Heart left ventricle (tissue), 16 donors: ENCODE measurements around the gene FAM234A. TPM values are rescaled to one million over a fixed set of nuclear protein-coding genes. Genes with fewer than 3 reads are reported as not detected.
A peak's percentile ranks its signal among the peaks of the same experiment; 100 is the strongest.

Experiments
- ATAC-seq, 4 donors: fragments of 200-7000 bp; cut with Tn5 transposase; one replicate each; pipeline ENCODE4 v1.9.1; 2020 to 2022; ENCODE audit warnings: moderate library complexity in 4 of 4, mild to moderate bottlenecking in 3 of 4, moderate number of reproducible peaks in 1 of 4
- DNase-seq, 5 donors: peaks; one replicate each; pipeline ENCODE4 v3.0.0-alpha.2; 2020
- H3K27ac ChIP-seq, 12 donors: fragments of 200-600 bp; sonication (generic) in 4 of 12; one replicate each; pipeline versions ENCODE4 v1.5.0 to v1.8.0; 2016 to 2022; ENCODE audit warnings: mild to moderate bottlenecking in 2 of 12
- H3K27me3 ChIP-seq, 9 donors: fragments of 200-600 bp; sonication (generic) in 2 of 9; one replicate each; pipeline versions ENCODE4 v1.5.1 to v1.8.0; 2016 to 2022; ENCODE audit warnings: mild to moderate bottlenecking in 3 of 9
- H3K36me3 ChIP-seq, 9 donors: fragments of 200-600 bp; sonication (generic) in 2 of 9; one replicate each; pipeline versions ENCODE4 v1.5.0 to v1.8.0; 2018 to 2022; ENCODE audit warnings: mild to moderate bottlenecking in 2 of 9
- H3K4me1 ChIP-seq, 12 donors: fragments of 200-600 bp; sonication (generic) in 4 of 12; one replicate each; pipeline versions ENCODE4 v1.5.0 to v1.8.0; 2016 to 2022; ENCODE audit warnings: mild to moderate bottlenecking in 3 of 12
- H3K4me3 ChIP-seq, 12 donors: fragments of 200-600 bp; sonication (generic) in 4 of 12; one replicate each; pipeline versions ENCODE4 v1.5.0 to v1.8.0; 2017 to 2022; ENCODE audit warnings: mild to moderate bottlenecking in 9 of 12, moderate library complexity in 4 of 12
- H3K9me3 ChIP-seq, 12 donors: fragments of 200-600 bp; sonication (generic) in 4 of 12; one replicate each; pipeline versions ENCODE4 v1.5.0 to v1.8.0; 2016 to 2022; ENCODE audit warnings: mild to moderate bottlenecking in 1 of 12
- POLR2A ChIP-seq, 2 donors: fragments of 450-650 bp; IDR thresholded peaks; one replicate each; pipeline ENCODE4 v1.6.1; 2017; ENCODE audit warnings: antibody characterized with exemption in 2 of 2, mild to moderate bottlenecking in 2 of 2, moderate library complexity in 2 of 2
- WGBS, 4 donors: extraction: QIAGEN DNeasy Blood & Tissue Kit in 2 of 4; methylation state at CpG; one replicate each; pipeline versions ENCODE4 v1.1.5 to v1.1.7; 2013 to 2018; 5-methylcytosine and 5-hydroxymethylcytosine counted together
- intact Hi-C, 10 donors: fragments of 100-400 bp; cut with DNase I; formaldehyde crosslinking; loops; one replicate each; pipeline versions ENCODE4 v1.11.1 to v1.14.2; 2022
- polyA plus RNA-seq, 2 donors: library from polyadenylated mRNA; stranded (reverse); fragments of 200-250 nt; gene quantifications; one replicate each; pipeline ENCODE4 v1.2.3, GENCODE V29; 2013
- total RNA-seq, 9 donors: library from RNA; depleted of rRNA in 2 of 9; stranded (reverse); fragments of >200 nt in 2 of 9; fragmentation: NEBNext Ultra II Directional in 3 of 9; extraction: Animal tissue kit (Norgen Biotek cat#: 25700) in 3 of 9; gene quantifications; one replicate each; pipeline versions ENCODE4 v1.1.0 to v1.2.4, GENCODE V29; 2016 to 2023
- TF ChIP-seq, protein P1 (sequence below), 12 donors: fragments of 200-600 bp; sonication (generic) in 4 of 12; IDR thresholded peaks; one replicate each; pipeline versions ENCODE4 v1.5.0 to v1.8.0; 2018 to 2022; ENCODE audit warnings: antibody characterized with exemption in 12 of 12, mild to moderate bottlenecking in 5 of 12
- donor health status: ischemic (EF 13 %, LVEDD 7.1; RV severe dilation, severe dysfunction).
- donor health status: healthy with polysubstance abuse.
- donor health status: DM: no; HTN: yes; CAD: no.
- donor health status: DM: no; HTN: no; CAD: no.
- donor health status: ischemic (EF 25% LVEDD 6.9; RV normal size, moderate dysfunction).
- donor health status: ischemic (EF 25% LVEDD 5.7; RV mildly dilated, moderate dysfunction).
- donor health status: healthy.
- donor health status: DM: yes; HTN: yes; CAD: no.
- donor health status: ischemic (EF 35%, LVEDD 5.7; RV mildly dilated, moderate dysfunction).
- donor health status: nonischemic (EF 11% LVEDD 7.7; RV severe dilation, severe dysfunction).
- donor health status: DM: yes; HTN: yes; CAD: no.
- donor health status: PGD.
- donor health status: ischemic (EF 29% LVEDD 5.4; RV normal size, mild dysfunction).
- donor health status: nonischemic (EF 23%, LVEDD 6.1; RV moderate dilation, normal function).

FAM234A gene
- total and polyA plus RNA-seq, 11 donors = 110 to 201 (median 146) TPM

DNA sequence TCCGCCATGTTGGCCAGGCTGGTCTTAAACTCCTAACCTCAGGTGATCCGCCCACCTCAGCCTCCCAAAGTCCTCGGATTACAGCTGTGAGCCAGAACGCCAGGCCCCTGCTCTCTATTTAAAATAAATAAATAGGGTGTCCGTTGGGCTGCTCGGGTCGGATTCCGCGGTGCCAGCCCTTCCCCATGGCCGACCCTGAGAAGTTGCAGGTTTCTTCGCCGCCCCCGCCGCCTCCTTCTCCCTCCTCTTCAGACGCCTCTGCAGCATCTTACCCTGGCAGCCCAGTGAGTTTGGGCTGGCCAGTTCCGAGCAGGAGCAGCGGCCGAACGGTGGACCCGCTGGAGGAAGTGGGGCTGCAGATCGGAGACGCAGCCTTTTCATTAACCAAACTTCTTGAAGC, 3.7 kb upstream of the FAM234A start:
- H3K4me3 ChIP-seq = no peak overlapping the region
- H3K36me3 ChIP-seq = peaks cover 0 to 22% (median 18%) of the 10 kb centered on the region in 9 donors
- TF ChIP-seq, protein P1, sequence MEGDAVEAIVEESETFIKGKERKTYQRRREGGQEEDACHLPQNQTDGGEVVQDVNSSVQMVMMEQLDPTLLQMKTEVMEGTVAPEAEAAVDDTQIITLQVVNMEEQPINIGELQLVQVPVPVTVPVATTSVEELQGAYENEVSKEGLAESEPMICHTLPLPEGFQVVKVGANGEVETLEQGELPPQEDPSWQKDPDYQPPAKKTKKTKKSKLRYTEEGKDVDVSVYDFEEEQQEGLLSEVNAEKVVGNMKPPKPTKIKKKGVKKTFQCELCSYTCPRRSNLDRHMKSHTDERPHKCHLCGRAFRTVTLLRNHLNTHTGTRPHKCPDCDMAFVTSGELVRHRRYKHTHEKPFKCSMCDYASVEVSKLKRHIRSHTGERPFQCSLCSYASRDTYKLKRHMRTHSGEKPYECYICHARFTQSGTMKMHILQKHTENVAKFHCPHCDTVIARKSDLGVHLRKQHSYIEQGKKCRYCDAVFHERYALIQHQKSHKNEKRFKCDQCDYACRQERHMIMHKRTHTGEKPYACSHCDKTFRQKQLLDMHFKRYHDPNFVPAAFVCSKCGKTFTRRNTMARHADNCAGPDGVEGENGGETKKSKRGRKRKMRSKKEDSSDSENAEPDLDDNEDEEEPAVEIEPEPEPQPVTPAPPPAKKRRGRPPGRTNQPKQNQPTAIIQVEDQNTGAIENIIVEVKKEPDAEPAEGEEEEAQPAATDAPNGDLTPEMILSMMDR (IDR thresholded peaks at IDR 0.05) = no peak
- no peak for TF ChIP-seq POLR2A (IDR thresholded peaks at IDR 0.05)
- no peak for ATAC-seq
- DNase-seq = no peak
- H3K27ac ChIP-seq = no peak overlapping the region
- H3K9me3 ChIP-seq = no peaks in the 10 kb centered on the region
- no peaks in the 10 kb centered on the region for H3K27me3 ChIP-seq
- H3K4me1 ChIP-seq = peaks cover 3 to 36% (median 22%) of the 10 kb centered on the region in 12 donors
- 79 to 86% (median 80%) methylated on average over 22 of the region's 22 CpGs for WGBS, 4 donors
- intact Hi-C loops = loop anchor here in 1 of 10 donors (5.0 kb wide), 1 partner anchor 121 kb away; the partner anchor contains the start of gene AXIN1

DNA sequence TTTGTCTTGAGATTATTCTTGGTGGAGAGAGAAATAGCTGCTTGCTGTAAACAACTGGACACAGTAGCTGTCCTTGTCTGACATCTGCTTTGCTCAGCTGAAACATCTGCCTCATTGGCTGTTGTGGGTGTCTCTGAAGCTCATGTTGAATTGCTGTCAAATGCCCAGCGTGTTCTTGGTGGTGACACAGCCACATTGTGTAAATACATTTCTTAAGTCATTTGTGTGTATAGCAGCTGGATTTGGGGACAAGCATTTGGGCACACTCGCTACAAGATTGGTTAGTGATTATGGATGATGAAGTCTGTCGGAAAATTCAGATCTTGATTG, 5.3 kb downstream of the FAM234A start:
- H3K27me3 ChIP-seq = no peaks in the 10 kb centered on the region
- H3K9me3 ChIP-seq = no peaks in the 10 kb centered on the region
- intact Hi-C loops = loop anchor here in 3 of 10 donors (5.0 to 10.0 kb wide), 2 partner anchors 105 to 112 kb away; partner anchors contain the start of gene AXIN1 (in 2 of the 3)
- DNase-seq (peak in 1 of 5 donors; percentile 23), ATAC-seq (no peak)
- peaks cover 0 to 4% (median 0%) of the 10 kb centered on the region in 9 donors for H3K36me3 ChIP-seq
- peak overlapping the region in 11 of 12 donors; percentile 15 to 67 (median 50) for H3K27ac ChIP-seq
- TF ChIP-seq, protein P1 (IDR thresholded peaks at IDR 0.05) = no peak
- TF ChIP-seq POLR2A (IDR thresholded peaks at IDR 0.05) = no peak
- peaks cover 0 to 60% (median 34%) of the 10 kb centered on the region in 12 donors for H3K4me1 ChIP-seq
- WGBS, 4 donors = 64 to 68% (median 67%) methylated on average over 3 of the region's 3 CpGs
- H3K4me3 ChIP-seq = no peak overlapping the region

DNA sequence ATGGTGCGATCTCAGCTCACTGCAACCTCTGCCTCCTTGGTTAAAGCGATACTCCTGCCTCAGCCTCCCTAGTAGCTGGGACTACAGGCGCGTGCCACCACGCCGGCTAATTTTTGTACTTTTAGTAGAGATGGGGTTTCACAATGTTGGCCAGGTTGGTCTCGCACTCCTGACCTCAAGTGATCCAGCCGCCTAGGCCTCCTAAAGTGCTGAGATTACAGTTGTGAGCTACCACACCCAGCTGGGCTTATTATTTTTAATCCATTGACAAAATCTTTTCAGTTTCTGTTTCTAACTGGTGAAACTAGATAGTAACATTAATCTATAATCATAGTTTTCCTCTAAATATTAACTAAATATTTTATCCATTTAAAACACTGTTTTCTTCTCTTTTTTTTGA, 5.9 kb downstream of the FAM234A start:
- TF ChIP-seq POLR2A (IDR thresholded peaks at IDR 0.05) = no peak
- TF ChIP-seq, protein P1 (IDR thresholded peaks at IDR 0.05) = no peak
- Histone ChIP-seq H3K4me3 (no peak overlapping the region), H3K27ac (peak overlapping the region in 11 of 12 donors; percentile 15 to 67 (median 50)), H3K36me3 (peaks cover 0 to 4% (median 0%) of the 10 kb centered on the region in 9 donors), H3K9me3 (no peaks in the 10 kb centered on the region), H3K27me3 (no peaks in the 10 kb centered on the region), H3K4me1 (peaks cover 0 to 56% (median 31%) of the 10 kb centered on the region in 12 donors)
- ATAC-seq (no peak), DNase-seq (peak in 1 of 5 donors; percentile 1)
- WGBS, 4 donors = 87 to 95% (median 92%) methylated on average over 8 of the region's 8 CpGs
- intact Hi-C loops = loop anchor here in 1 of 10 donors (10.0 kb wide), 1 partner anchor 104 kb away; no protein-coding TSS in a partner anchor

DNA sequence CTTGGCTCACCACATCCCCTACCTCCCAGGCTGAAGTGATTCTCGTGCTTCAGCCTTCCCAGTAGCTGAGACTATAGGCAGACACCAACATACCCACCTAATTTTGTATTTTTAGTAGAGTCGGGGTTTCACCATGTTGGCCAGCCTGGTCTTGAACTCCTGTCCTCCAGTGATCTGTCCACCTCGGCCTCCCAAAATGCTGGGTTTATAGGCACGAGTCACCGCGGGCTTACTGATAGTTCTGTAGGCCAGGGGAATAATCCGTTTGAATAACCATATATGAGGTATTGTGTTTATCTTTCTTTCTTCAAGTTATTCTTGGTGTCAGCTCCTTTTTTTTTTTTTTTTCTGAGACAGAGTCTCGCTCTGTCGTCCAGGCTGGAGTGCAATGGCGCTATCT, 7.7 kb downstream of the FAM234A start:
- Histone ChIP-seq H3K36me3 (peaks cover 0 to 4% (median 0%) of the 10 kb centered on the region in 9 donors), H3K4me3 (no peak overlapping the region), H3K27me3 (no peaks in the 10 kb centered on the region), H3K9me3 (no peaks in the 10 kb centered on the region), H3K27ac (peak overlapping the region in 11 of 12 donors; percentile 15 to 71 (median 48)), H3K4me1 (peaks cover 0 to 48% (median 25%) of the 10 kb centered on the region in 12 donors)
- intact Hi-C loops = loop anchor here in 1 of 10 donors (10.0 kb wide), 1 partner anchor 103 kb away; no protein-coding TSS in a partner anchor
- no peak for TF ChIP-seq POLR2A (IDR thresholded peaks at IDR 0.05)
- TF ChIP-seq, protein P1 (IDR thresholded peaks at IDR 0.05) = no peak
- WGBS, 4 donors = 84 to 89% (median 88%) methylated on average over 10 of the region's 10 CpGs
- no peak for ATAC-seq
- DNase-seq = peak in 1 of 5 donors; percentile 12
